SK-N-SH treated with all-trans-retinoic acid at 6 μM for 48 hours (cell line): ENCODE measurements around the gene TRAPPC1.

Source experiments
- ATAC-seq: fragments of 200-7000 bp; cut with Tn5 transposase; 3 replicates; pipeline ENCODE4 v1.9.1; 2020; ENCODE audit warnings: mild to moderate bottlenecking, moderate library complexity
- ARNTL ChIP-seq: fragments of 450-650 bp; formaldehyde crosslinking; IDR thresholded peaks from 2 replicates; pipeline ENCODE4 v1.5.0; 2020; ENCODE audit warnings: low read depth, mild to moderate bottlenecking, moderate library complexity, borderline replicate concordance
- BACH2 ChIP-seq: fragments of 250-450 bp; sonication (Bioruptor Pico); IDR thresholded peaks from 2 replicates; pipeline ENCODE4 v1.9.0; 2021; ENCODE audit warnings: mild to moderate bottlenecking, borderline replicate concordance
- CSDC2 ChIP-seq: fragments of 250-450 bp; sonication (Bioruptor Pico); IDR thresholded peaks from 2 replicates; pipeline ENCODE4 v1.5.0; 2020; ENCODE audit warnings: mild to moderate bottlenecking, moderate library complexity
- ESRRG ChIP-seq: fragments of 250-450 bp; sonication (Bioruptor Pico); IDR thresholded peaks from 2 replicates; pipeline ENCODE4 v1.6.1; 2021; ENCODE audit warnings: mild to moderate bottlenecking
- ISL1 ChIP-seq: fragments of 250-450 bp; sonication (Bioruptor Pico); IDR thresholded peaks from 2 replicates; pipeline ENCODE4 v2.1.2; 2022; ENCODE audit warnings: mild to moderate bottlenecking, moderate library complexity
- OSR1 ChIP-seq: fragments of 250-450 bp; sonication (Bioruptor Pico); IDR thresholded peaks from 2 replicates; pipeline ENCODE4 v1.8.0; 2022; ENCODE audit warnings: moderate library complexity, mild to moderate bottlenecking, inconsistent platforms
- PPARA ChIP-seq: fragments of 250-450 bp; sonication (Bioruptor Pico); IDR thresholded peaks from 2 replicates; pipeline ENCODE4 v1.5.0; 2020; ENCODE audit warnings: mild to moderate bottlenecking, borderline replicate concordance
- RARB ChIP-seq: fragments of 250-450 bp; sonication (Bioruptor Pico); IDR thresholded peaks from 2 replicates; pipeline ENCODE4 v1.8.0; 2021; ENCODE audit warnings: mild to moderate bottlenecking, moderate library complexity
- SNAI2 ChIP-seq: fragments of 250-450 bp; sonication (Bioruptor Pico); IDR thresholded peaks from 2 replicates; pipeline ENCODE4 v1.5.0; 2020; ENCODE audit warnings: mild to moderate bottlenecking, moderate library complexity
- TCF4 ChIP-seq: fragments of 250-450 bp; sonication (Bioruptor Pico); IDR thresholded peaks from 2 replicates; pipeline ENCODE4 v1.8.0; 2021; ENCODE audit warnings: mild to moderate bottlenecking, moderate library complexity, borderline replicate concordance
- ZC3H10 ChIP-seq: fragments of 250-450 bp; sonication (Bioruptor Pico); IDR thresholded peaks from 2 replicates; pipeline ENCODE4 v1.5.1; 2021; ENCODE audit warnings: mild to moderate bottlenecking, moderate library complexity
- ZFP3 ChIP-seq: fragments of 250-450 bp; sonication (Bioruptor Pico); IDR thresholded peaks from 2 replicates; pipeline ENCODE4 v1.5.0; 2020; ENCODE audit warnings: mild to moderate bottlenecking, moderate library complexity
- ZFP30 ChIP-seq: fragments of 450-650 bp; formaldehyde crosslinking; IDR thresholded peaks from 2 replicates; pipeline ENCODE4 v1.5.0; 2022; ENCODE audit warnings: mild to moderate bottlenecking, moderate library complexity
- ZNF565 ChIP-seq: fragments of 450-650 bp; formaldehyde crosslinking; conservative IDR thresholded peaks from 2 replicates; pipeline ENCODE4 v1.5.0; 2020; ENCODE audit warnings: low read depth, mild to moderate bottlenecking, moderate library complexity
- ZNF70 ChIP-seq: fragments of 450-650 bp; formaldehyde crosslinking; IDR thresholded peaks from 2 replicates; pipeline ENCODE4 v1.5.0; 2020; ENCODE audit warnings: mild to moderate bottlenecking, moderate library complexity
- ZNF8 ChIP-seq: fragments of 450-650 bp; formaldehyde crosslinking; IDR thresholded peaks from 2 replicates; pipeline ENCODE4 v1.5.0; 2020; ENCODE audit warnings: mild to moderate bottlenecking, moderate library complexity
- TF ChIP-seq, protein P1 (sequence below): fragments of 250-450 bp; sonication (Bioruptor Pico); IDR thresholded peaks from 2 replicates; pipeline ENCODE4 v1.5.1; 2021; ENCODE audit warnings: mild to moderate bottlenecking, moderate library complexity
- TF ChIP-seq, protein P2 (sequence below): fragments of 250-450 bp; sonication (Bioruptor Pico); IDR thresholded peaks from 2 replicates; pipeline ENCODE4 v1.8.0; 2021; ENCODE audit warnings: low read depth, mild to moderate bottlenecking, moderate library complexity, borderline replicate concordance
- TF ChIP-seq, protein P3 (sequence below): fragments of 250-450 bp; sonication (Bioruptor Pico); IDR thresholded peaks from 2 replicates; pipeline ENCODE4 v1.5.0; 2020; ENCODE audit warnings: mild to moderate bottlenecking, moderate library complexity
- TF ChIP-seq, protein P4 (sequence below): fragments of 250-450 bp; sonication (Bioruptor Pico); IDR thresholded peaks from 2 replicates; pipeline ENCODE4 v1.5.1; 2020; ENCODE audit warnings: low read depth, mild to moderate bottlenecking, moderate library complexity
- TF ChIP-seq, protein P5 (sequence below): fragments of 250-450 bp; sonication (Bioruptor Pico); IDR thresholded peaks from 2 replicates; pipeline ENCODE4 v1.8.0; 2020; ENCODE audit warnings: mild to moderate bottlenecking, moderate library complexity, borderline replicate concordance

TRAPPC1 gene

DNA sequence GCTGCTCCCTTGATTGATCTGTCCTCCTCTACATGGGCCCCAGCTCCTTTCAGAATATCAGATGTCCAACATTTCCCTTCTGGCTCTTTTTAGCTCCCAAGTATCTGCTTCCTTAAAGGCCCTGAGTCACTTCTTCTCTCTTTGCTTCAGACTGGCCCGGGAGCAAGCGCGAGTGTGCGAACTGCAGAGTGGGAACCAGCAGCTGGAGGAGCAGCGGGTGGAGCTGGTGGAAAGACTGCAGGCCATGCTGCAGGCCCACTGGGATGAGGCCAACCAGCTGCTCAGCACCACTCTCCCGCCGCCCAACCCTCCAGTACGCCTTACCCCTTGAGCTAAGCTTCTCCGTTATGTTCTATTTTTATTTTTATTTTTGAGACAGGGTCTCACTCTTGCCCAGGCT lies 12.6 kb upstream of the TRAPPC1 start:
- no peak for ATAC-seq
- no peak for TF ChIP-seq CSDC2
- TF ChIP-seq OSR1 (CRISPR knock-in tag) = no peak
- TF ChIP-seq ZC3H10 (CRISPR knock-in tag) = no peak
- TF ChIP-seq, protein P1, sequence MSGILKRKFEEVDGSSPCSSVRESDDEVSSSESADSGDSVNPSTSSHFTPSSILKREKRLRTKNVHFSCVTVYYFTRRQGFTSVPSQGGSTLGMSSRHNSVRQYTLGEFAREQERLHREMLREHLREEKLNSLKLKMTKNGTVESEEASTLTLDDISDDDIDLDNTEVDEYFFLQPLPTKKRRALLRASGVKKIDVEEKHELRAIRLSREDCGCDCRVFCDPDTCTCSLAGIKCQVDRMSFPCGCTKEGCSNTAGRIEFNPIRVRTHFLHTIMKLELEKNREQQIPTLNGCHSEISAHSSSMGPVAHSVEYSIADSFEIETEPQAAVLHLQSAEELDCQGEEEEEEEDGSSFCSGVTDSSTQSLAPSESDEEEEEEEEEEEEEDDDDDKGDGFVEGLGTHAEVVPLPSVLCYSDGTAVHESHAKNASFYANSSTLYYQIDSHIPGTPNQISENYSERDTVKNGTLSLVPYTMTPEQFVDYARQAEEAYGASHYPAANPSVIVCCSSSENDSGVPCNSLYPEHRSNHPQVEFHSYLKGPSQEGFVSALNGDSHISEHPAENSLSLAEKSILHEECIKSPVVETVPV = no peak
- no peak for TF ChIP-seq ZFP30 (CRISPR knock-in tag)
- TF ChIP-seq, protein P2, sequence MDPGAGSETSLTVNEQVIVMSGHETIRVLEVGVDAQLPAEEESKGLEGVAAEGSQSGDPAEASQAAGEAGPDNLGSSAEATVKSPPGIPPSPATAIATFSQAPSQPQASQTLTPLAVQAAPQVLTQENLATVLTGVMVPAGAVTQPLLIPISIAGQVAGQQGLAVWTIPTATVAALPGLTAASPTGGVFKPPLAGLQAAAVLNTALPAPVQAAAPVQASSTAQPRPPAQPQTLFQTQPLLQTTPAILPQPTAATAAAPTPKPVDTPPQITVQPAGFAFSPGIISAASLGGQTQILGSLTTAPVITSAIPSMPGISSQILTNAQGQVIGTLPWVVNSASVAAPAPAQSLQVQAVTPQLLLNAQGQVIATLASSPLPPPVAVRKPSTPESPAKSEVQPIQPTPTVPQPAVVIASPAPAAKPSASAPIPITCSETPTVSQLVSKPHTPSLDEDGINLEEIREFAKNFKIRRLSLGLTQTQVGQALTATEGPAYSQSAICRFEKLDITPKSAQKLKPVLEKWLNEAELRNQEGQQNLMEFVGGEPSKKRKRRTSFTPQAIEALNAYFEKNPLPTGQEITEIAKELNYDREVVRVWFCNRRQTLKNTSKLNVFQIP (CRISPR knock-in tag) = no peak
- no peak for TF ChIP-seq PPARA
- TF ChIP-seq ZNF70 = no peak
- TF ChIP-seq TCF4 (CRISPR knock-in tag) = no peak
- TF ChIP-seq ZNF565 (CRISPR knock-in tag) = no peak
- TF ChIP-seq, all 23 proteins: peak for 0

DNA sequence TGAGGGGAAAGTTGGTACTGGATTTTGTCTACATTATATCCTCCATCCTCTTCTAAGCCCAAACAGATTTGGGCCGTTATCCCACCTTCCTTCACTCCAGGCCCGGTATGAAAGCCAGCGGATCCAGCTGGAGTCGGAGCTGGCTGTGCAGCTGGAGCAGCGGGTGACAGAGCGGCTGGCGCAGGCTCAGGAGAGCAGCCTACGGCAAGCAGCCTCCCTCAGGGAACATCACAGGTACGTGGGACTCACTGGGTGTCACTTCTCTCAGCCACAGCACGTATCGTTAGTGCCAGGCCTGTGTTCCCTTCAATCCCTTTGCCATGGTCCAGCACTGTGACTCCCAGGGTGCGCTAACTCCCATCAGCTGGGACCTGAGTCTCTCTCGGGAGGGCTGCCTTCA lies 11.5 kb upstream of the TRAPPC1 start:
- TF ChIP-seq, protein P3, sequence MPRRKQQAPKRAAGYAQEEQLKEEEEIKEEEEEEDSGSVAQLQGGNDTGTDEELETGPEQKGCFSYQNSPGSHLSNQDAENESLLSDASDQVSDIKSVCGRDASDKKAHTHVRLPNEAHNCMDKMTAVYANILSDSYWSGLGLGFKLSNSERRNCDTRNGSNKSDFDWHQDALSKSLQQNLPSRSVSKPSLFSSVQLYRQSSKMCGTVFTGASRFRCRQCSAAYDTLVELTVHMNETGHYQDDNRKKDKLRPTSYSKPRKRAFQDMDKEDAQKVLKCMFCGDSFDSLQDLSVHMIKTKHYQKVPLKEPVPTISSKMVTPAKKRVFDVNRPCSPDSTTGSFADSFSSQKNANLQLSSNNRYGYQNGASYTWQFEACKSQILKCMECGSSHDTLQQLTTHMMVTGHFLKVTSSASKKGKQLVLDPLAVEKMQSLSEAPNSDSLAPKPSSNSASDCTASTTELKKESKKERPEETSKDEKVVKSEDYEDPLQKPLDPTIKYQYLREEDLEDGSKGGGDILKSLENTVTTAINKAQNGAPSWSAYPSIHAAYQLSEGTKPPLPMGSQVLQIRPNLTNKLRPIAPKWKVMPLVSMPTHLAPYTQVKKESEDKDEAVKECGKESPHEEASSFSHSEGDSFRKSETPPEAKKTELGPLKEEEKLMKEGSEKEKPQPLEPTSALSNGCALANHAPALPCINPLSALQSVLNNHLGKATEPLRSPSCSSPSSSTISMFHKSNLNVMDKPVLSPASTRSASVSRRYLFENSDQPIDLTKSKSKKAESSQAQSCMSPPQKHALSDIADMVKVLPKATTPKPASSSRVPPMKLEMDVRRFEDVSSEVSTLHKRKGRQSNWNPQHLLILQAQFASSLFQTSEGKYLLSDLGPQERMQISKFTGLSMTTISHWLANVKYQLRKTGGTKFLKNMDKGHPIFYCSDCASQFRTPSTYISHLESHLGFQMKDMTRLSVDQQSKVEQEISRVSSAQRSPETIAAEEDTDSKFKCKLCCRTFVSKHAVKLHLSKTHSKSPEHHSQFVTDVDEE (CRISPR knock-in tag) = no peak
- no peak for TF ChIP-seq ZNF565 (CRISPR knock-in tag)
- no peak for TF ChIP-seq ZNF8 (CRISPR knock-in tag)
- TF ChIP-seq, protein P1 = no peak
- TF ChIP-seq ARNTL (CRISPR knock-in tag) = no peak
- TF ChIP-seq PPARA = no peak
- TF ChIP-seq ZNF70 = no peak
- TF ChIP-seq BACH2 (CRISPR knock-in tag) = no peak
- TF ChIP-seq ZFP30 (CRISPR knock-in tag) = no peak
- TF ChIP-seq, protein P2 (CRISPR knock-in tag) = no peak
- TF ChIP-seq CSDC2 = no peak
- TF ChIP-seq SNAI2 (CRISPR knock-in tag) = no peak
- TF ChIP-seq ZFP3 (CRISPR knock-in tag) = no peak
- TF ChIP-seq, protein P4, sequence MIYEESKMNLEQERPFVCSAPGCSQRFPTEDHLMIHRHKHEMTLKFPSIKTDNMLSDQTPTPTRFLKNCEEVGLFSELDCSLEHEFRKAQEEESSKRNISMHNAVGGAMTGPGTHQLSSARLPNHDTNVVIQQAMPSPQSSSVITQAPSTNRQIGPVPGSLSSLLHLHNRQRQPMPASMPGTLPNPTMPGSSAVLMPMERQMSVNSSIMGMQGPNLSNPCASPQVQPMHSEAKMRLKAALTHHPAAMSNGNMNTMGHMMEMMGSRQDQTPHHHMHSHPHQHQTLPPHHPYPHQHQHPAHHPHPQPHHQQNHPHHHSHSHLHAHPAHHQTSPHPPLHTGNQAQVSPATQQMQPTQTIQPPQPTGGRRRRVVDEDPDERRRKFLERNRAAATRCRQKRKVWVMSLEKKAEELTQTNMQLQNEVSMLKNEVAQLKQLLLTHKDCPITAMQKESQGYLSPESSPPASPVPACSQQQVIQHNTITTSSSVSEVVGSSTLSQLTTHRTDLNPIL (CRISPR knock-in tag) = no peak
- no peak for ATAC-seq

DNA sequence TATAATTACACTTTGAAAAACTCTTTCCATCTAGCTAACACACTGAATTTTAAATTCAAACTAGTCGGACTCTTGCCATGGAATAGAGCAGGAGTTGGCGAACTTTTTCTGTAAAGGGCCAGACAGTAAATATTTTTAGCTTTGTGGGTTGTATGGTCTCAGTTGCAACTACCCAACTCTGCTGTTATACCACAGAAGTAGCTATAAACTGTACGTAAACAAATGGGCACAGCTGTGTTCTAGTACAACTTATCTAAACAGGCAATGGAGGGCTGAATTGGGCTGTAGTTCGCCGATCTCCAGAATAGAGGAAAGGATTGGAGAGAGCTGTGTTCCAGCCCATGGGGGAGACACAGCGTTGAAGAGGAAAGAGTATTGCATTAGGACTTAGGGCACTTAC lies 9.0 kb upstream of the TRAPPC1 start:
- ATAC-seq = no peak
- TF ChIP-seq, protein P1 = no peak
- TF ChIP-seq OSR1 (CRISPR knock-in tag) (no peak), ZNF70 (no peak), ESRRG (CRISPR knock-in tag) (no peak), SNAI2 (CRISPR knock-in tag) (no peak), ISL1 (CRISPR knock-in tag) (no peak), ZC3H10 (CRISPR knock-in tag) (no peak), ARNTL (CRISPR knock-in tag) (no peak), RARB (no peak), ZFP30 (CRISPR knock-in tag) (no peak), TCF4 (CRISPR knock-in tag) (no peak), ZNF8 (CRISPR knock-in tag) (no peak), ZFP3 (CRISPR knock-in tag) (no peak)
- TF ChIP-seq, protein P2 (CRISPR knock-in tag) = no peak
- TF ChIP-seq, protein P5, sequence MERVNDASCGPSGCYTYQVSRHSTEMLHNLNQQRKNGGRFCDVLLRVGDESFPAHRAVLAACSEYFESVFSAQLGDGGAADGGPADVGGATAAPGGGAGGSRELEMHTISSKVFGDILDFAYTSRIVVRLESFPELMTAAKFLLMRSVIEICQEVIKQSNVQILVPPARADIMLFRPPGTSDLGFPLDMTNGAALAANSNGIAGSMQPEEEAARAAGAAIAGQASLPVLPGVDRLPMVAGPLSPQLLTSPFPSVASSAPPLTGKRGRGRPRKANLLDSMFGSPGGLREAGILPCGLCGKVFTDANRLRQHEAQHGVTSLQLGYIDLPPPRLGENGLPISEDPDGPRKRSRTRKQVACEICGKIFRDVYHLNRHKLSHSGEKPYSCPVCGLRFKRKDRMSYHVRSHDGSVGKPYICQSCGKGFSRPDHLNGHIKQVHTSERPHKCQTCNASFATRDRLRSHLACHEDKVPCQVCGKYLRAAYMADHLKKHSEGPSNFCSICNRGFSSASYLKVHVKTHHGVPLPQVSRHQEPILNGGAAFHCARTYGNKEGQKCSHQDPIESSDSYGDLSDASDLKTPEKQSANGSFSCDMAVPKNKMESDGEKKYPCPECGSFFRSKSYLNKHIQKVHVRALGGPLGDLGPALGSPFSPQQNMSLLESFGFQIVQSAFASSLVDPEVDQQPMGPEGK (CRISPR knock-in tag) = no peak
